SK-N-SH (cell line): ENCODE data around the gene EPB41L4A. TPM values are rescaled to one million over a fixed set of nuclear protein-coding genes. Genes with fewer than 3 reads are reported as not detected.

Source experiments
- CTCF ChIA-PET: fragments of 300-600, 350-600 bp; formaldehyde crosslinking; extraction: SDS; loops from one replicate; lab custom pipeline; 2021; lab: Yijun Ruan, JAX
- POLR2A ChIA-PET: fragments of 350-600 bp; sonication (Branson Sonifier 250); formaldehyde crosslinking; extraction: SDS; loops from one replicate; lab custom pipeline; 2020; ENCODE audit warnings: antibody characterized with exemption, inconsistent platforms; lab: Yijun Ruan, JAX
- DNase-seq: peaks from one replicate; pipeline ENCODE4 v3.0.0; 2012
- H2AFZ ChIP-seq: fragments of 200-600 bp; sonication (generic); 2 replicates; pipeline ENCODE4 v1.8.1; 2016; ENCODE audit warnings: antibody characterized with exemption, mild to moderate bottlenecking, low read depth
- H3F3A ChIP-seq: fragments of 200-600 bp; sonication (generic); replicated peaks from 2 replicates; pipeline ENCODE3; 2016; ENCODE audit warnings: antibody characterized with exemption, mild to moderate bottlenecking; ENCODE audit not compliant: insufficient read depth
- H3K27ac ChIP-seq, 2 experiments: fragments of 200-500 bp in 1 of 2; fragments of 200-600 bp in 1 of 2; sonication (Bioruptor generic) in 1 of 2; sonication (generic), shearing (Covaris generic) in 1 of 2; 2 replicates each; pipeline versions ENCODE4 v1.5.1 to v1.6.1; 2014 to 2016; ENCODE audit warnings: low read depth in 2 of 2, inconsistent platforms in 1 of 2, low read length in 1 of 2, mild to moderate bottlenecking in 1 of 2, mixed read lengths in 1 of 2
- H3K27me3 ChIP-seq: fragments of 200-600 bp; sonication (generic), shearing (Covaris generic); 2 replicates; pipeline ENCODE4 v1.6.1; 2016; ENCODE audit warnings: mixed run types; ENCODE audit not compliant: insufficient read depth
- H3K36me3 ChIP-seq, 2 experiments: fragments of 200-500 bp in 1 of 2; fragments of 200-600 bp in 1 of 2; sonication (Bioruptor generic) in 1 of 2; sonication (generic) in 1 of 2; replicated peaks in 1 of 2; 2 replicates each; pipeline versions ENCODE3 to v1.5.1; 2014 to 2016; ENCODE audit warnings: low read length in 1 of 2, mild to moderate bottlenecking in 1 of 2; ENCODE audit not compliant: insufficient read depth in 2 of 2, control insufficient read depth in 1 of 2
- H3K4me1 ChIP-seq, 2 experiments: fragments of 200-500 bp in 1 of 2; fragments of 200-600 bp in 1 of 2; sonication (Bioruptor generic) in 1 of 2; sonication (generic), shearing (Covaris generic) in 1 of 2; 2 replicates each; pipeline versions ENCODE4 v1.5.1 to v1.6.1; 2014 to 2016; ENCODE audit warnings: low read depth in 1 of 2, low read length in 1 of 2, mixed run types in 1 of 2; ENCODE audit not compliant: insufficient read depth in 2 of 2, control insufficient read depth in 1 of 2
- H3K4me2 ChIP-seq: fragments of 200-600 bp; sonication (generic), shearing (Covaris generic); 2 replicates; pipeline ENCODE4 v1.6.1; 2017; ENCODE audit warnings: mixed run types
- H3K4me3 ChIP-seq, 2 experiments: fragments of 200-500 bp in 1 of 2; fragments of 200-600 bp in 1 of 2; sonication (Bioruptor generic) in 1 of 2; sonication (generic), shearing (Covaris generic) in 1 of 2; 2 replicates each; pipeline versions ENCODE4 v1.5.1 to v1.8.1; 2014 to 2016; ENCODE audit warnings: low read depth in 2 of 2, inconsistent platforms in 1 of 2, low read length in 1 of 2, mild to moderate bottlenecking in 1 of 2, mixed read lengths in 1 of 2, moderate library complexity in 1 of 2
- H3K79me2 ChIP-seq: fragments of 200-600 bp; sonication (generic); 2 replicates; pipeline ENCODE4 v1.8.1; 2017; ENCODE audit warnings: mild to moderate bottlenecking; ENCODE audit not compliant: insufficient read depth
- H3K9ac ChIP-seq: fragments of 200-600 bp; sonication (generic); 2 replicates; pipeline ENCODE4 v1.6.1; 2017; ENCODE audit warnings: mixed run types
- H3K9me2 ChIP-seq: fragments of 200-600 bp; sonication (generic); 2 replicates; pipeline ENCODE4 v1.6.1; 2017; ENCODE audit warnings: mixed run types
- H3K9me3 ChIP-seq: fragments of 200-600 bp; sonication (generic); 2 replicates; pipeline ENCODE4 v1.6.1; 2017; ENCODE audit warnings: mixed run types, mild to moderate bottlenecking, moderate library complexity
- H4K20me1 ChIP-seq: fragments of 200-600 bp; sonication (generic); 2 replicates; pipeline ENCODE4 v1.6.1; 2017; ENCODE audit warnings: mild to moderate bottlenecking, mixed run types; ENCODE audit not compliant: insufficient read depth
- CHD2 ChIP-seq: fragments of 150-350 bp; IDR thresholded peaks from 2 replicates; pipeline ENCODE4 v1.6.1; 2018; ENCODE audit warnings: low read length; ENCODE audit not compliant: partially characterized antibody
- ELF1 ChIP-seq: IDR thresholded peaks from 2 replicates; pipeline ENCODE4 v1.4.0; 2012
- EP300 ChIP-seq, 2 experiments: IDR thresholded peaks; 2 replicates each; pipeline versions ENCODE4 v1.4.0 to v1.6.1; 2012; ENCODE audit warnings: borderline replicate concordance in 1 of 2, low read depth in 1 of 2, low read length in 1 of 2
- EZH2phosphoT487 ChIP-seq: fragments of 200-600 bp; sonication (generic); IDR thresholded peaks from 2 replicates; pipeline ENCODE4 v1.6.1; 2017; ENCODE audit warnings: low read depth, mixed run types, mild to moderate bottlenecking, antibody characterized with exemption, moderate library complexity, borderline replicate concordance
- FOSL2 ChIP-seq: IDR thresholded peaks from 2 replicates; pipeline ENCODE4 v1.4.0; 2012; ENCODE audit warnings: low read depth, mild to moderate bottlenecking, moderate library complexity, borderline replicate concordance
- GATA2 ChIP-seq: sonication (generic); formaldehyde crosslinking; IDR thresholded peaks from 2 replicates; pipeline ENCODE4 v1.5.0; 2020; ENCODE audit warnings: mild to moderate bottlenecking, missing genetic modification reagents
- MXI1 ChIP-seq: IDR thresholded peaks from 2 replicates; pipeline ENCODE4 v1.6.1; 2012; ENCODE audit warnings: mild to moderate bottlenecking, low read depth, low read length, improper control_type of control experiment
- NFIC ChIP-seq: IDR thresholded peaks from 2 replicates; pipeline ENCODE4 v1.4.0; 2012; ENCODE audit warnings: borderline replicate concordance
- NRF1 ChIP-seq: IDR thresholded peaks from 2 replicates; pipeline ENCODE4 v1.6.1; 2012; ENCODE audit warnings: low read depth, mild to moderate bottlenecking, low read length
- POLR2AphosphoS5 ChIP-seq: IDR thresholded peaks from 2 replicates; pipeline ENCODE4 v1.6.1; 2012; ENCODE audit warnings: low read depth, low read length
- RAD21 ChIP-seq: IDR thresholded peaks from 2 replicates; pipeline ENCODE4 v1.6.1; 2012; ENCODE audit warnings: mild to moderate bottlenecking, low read length
- RCOR1 ChIP-seq: fragments of 150-350 bp; IDR thresholded peaks from 2 replicates; pipeline ENCODE4 v1.6.1; 2017; ENCODE audit warnings: antibody characterized with exemption, low read length
- RXRA ChIP-seq: IDR thresholded peaks from 2 replicates; pipeline ENCODE4 v1.4.0; 2012; ENCODE audit warnings: low read depth, mild to moderate bottlenecking, borderline replicate concordance
- SMC3 ChIP-seq: IDR thresholded peaks from 2 replicates; pipeline ENCODE4 v1.6.1; 2012; ENCODE audit warnings: low read depth, low read length, improper control_type of control experiment
- TAF1 ChIP-seq: IDR thresholded peaks from 2 replicates; pipeline ENCODE4 v1.6.1; 2012; ENCODE audit warnings: low read depth, mild to moderate bottlenecking, low read length, moderate library complexity, borderline replicate concordance
- TCF12 ChIP-seq: IDR thresholded peaks from 2 replicates; pipeline ENCODE4 v1.4.0; 2012
- YY1 ChIP-seq: IDR thresholded peaks from 2 replicates; pipeline ENCODE4 v1.4.0; 2012; ENCODE audit warnings: low read depth, mild to moderate bottlenecking
- WGBS: methylation state at CpG from one replicate; pipeline ENCODE4 v1.1.6; 2017; ENCODE audit warnings: low lambda C conversion rate; 5-methylcytosine and 5-hydroxymethylcytosine counted together
- polyA plus RNA-seq, 3 experiments: library from polyadenylated mRNA; depleted of rRNA; stranded (reverse); fragments of >200 nt; gene quantifications; 2 replicates each; pipeline ENCODE4 v1.2.3, GENCODE V29; 2012
- TF ChIP-seq, protein P1 (sequence below): IDR thresholded peaks from 2 replicates; pipeline ENCODE4 v1.4.0; 2012; ENCODE audit warnings: low read depth, borderline replicate concordance
- TF ChIP-seq, protein P2 (sequence below): IDR thresholded peaks from 2 replicates; pipeline ENCODE4 v1.4.0; 2012; ENCODE audit warnings: low read depth
- TF ChIP-seq, protein P3 (sequence below): IDR thresholded peaks from 2 replicates; pipeline ENCODE4 v1.6.1; 2012; ENCODE audit warnings: mild to moderate bottlenecking, low read depth, low read length, moderate library complexity

The EPB41L4A gene
- polyA plus RNA-seq, 1 of the 3 experiments (the other 2 are of a cell fraction), result 0.07 TPM

DNA sequence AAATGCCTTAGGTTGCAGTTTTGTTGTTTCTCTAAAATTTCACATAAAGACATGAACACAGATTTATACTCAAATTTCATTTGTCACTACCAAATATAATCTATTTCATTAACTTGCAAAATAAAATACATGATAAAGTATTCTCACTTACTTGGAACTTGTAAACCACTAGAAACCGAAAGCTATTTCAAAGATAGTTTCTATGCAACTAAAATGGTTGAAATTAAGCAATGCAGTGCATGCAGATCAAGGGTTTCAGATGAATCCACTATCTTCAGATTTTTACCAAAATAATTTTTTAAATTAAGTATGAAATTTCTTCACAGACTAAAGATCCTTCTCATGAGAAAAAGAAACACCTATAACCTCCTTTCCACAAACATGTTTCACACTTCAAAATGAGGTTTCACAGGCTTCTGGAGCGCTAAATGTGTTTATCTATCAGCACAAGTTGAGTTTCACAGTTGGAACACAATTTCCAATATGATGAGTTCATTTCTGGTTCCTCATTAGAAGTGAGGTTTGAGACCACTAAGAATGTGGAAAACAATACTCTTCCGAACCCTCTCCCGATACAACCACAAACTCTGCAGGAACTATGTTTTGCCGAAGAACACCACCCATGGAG lies 63.9 kb downstream of the EPB41L4A start:
- Histone ChIP-seq H3K9me2 (no peaks in the 10 kb centered on the region), H3K9ac (no peak overlapping the region), H3F3A (no peaks in the 10 kb centered on the region), H3K36me3 (no peaks in the 10 kb centered on the region), H2AFZ (no peak overlapping the region), H3K9me3 (no peaks in the 10 kb centered on the region), H3K4me3 (no peak overlapping the region), H3K4me2 (no peak overlapping the region), H3K79me2 (no peaks in the 10 kb centered on the region), H3K27me3 (no peaks in the 10 kb centered on the region), H3K27ac (no peak overlapping the region), H4K20me1 (no peaks in the 10 kb centered on the region), H3K4me1 (no peaks in the 10 kb centered on the region)
- CTCF ChIA-PET, result no interaction called here
- TF ChIP-seq, protein P1, sequence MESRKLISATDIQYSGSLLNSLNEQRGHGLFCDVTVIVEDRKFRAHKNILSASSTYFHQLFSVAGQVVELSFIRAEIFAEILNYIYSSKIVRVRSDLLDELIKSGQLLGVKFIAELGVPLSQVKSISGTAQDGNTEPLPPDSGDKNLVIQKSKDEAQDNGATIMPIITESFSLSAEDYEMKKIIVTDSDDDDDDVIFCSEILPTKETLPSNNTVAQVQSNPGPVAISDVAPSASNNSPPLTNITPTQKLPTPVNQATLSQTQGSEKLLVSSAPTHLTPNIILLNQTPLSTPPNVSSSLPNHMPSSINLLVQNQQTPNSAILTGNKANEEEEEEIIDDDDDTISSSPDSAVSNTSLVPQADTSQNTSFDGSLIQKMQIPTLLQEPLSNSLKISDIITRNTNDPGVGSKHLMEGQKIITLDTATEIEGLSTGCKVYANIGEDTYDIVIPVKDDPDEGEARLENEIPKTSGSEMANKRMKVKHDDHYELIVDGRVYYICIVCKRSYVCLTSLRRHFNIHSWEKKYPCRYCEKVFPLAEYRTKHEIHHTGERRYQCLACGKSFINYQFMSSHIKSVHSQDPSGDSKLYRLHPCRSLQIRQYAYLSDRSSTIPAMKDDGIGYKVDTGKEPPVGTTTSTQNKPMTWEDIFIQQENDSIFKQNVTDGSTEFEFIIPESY, result no peak
- TF ChIP-seq, protein P2, sequence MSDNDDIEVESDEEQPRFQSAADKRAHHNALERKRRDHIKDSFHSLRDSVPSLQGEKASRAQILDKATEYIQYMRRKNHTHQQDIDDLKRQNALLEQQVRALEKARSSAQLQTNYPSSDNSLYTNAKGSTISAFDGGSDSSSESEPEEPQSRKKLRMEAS, result no peak
- TF ChIP-seq GATA2 (CRISPR knock-in tag), result no peak
- TF ChIP-seq NFIC, result no peak
- TF ChIP-seq RCOR1, result no peak
- TF ChIP-seq, protein P3, sequence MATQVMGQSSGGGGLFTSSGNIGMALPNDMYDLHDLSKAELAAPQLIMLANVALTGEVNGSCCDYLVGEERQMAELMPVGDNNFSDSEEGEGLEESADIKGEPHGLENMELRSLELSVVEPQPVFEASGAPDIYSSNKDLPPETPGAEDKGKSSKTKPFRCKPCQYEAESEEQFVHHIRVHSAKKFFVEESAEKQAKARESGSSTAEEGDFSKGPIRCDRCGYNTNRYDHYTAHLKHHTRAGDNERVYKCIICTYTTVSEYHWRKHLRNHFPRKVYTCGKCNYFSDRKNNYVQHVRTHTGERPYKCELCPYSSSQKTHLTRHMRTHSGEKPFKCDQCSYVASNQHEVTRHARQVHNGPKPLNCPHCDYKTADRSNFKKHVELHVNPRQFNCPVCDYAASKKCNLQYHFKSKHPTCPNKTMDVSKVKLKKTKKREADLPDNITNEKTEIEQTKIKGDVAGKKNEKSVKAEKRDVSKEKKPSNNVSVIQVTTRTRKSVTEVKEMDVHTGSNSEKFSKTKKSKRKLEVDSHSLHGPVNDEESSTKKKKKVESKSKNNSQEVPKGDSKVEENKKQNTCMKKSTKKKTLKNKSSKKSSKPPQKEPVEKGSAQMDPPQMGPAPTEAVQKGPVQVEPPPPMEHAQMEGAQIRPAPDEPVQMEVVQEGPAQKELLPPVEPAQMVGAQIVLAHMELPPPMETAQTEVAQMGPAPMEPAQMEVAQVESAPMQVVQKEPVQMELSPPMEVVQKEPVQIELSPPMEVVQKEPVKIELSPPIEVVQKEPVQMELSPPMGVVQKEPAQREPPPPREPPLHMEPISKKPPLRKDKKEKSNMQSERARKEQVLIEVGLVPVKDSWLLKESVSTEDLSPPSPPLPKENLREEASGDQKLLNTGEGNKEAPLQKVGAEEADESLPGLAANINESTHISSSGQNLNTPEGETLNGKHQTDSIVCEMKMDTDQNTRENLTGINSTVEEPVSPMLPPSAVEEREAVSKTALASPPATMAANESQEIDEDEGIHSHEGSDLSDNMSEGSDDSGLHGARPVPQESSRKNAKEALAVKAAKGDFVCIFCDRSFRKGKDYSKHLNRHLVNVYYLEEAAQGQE, result no peak
- TF ChIP-seq FOSL2, result no peak
- TF ChIP-seq YY1, result no peak
- 76% methylated on average over 5 of the region's 5 CpGs for WGBS
- POLR2A ChIA-PET, result no interaction called here
- no peak for DNase-seq

DNA sequence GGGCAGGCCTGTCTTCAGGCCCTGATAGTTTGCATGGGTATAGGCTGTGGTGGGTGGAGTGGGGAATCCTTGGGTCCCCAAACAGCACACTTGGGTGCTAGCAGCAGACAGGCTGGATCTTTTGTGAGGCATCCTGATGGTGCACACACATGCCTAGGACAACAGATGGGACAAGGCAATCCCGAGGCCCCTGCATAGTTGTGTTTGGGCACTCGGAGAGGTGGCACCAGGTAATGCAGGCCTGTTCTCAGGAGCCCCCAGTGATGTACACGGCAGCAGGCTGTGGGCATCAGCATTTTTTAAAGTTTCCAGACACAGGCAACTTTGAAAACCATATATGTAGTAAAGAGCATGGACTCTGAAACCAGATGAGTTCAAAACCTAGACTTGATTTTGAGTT lies 65.4 kb downstream of the EPB41L4A start:
- DNase-seq, result no peak
- no peaks in the 10 kb centered on the region for H3K9me2 ChIP-seq
- H3K79me2 ChIP-seq, result no peaks in the 10 kb centered on the region
- H3K36me3 ChIP-seq, result no peaks in the 10 kb centered on the region
- H4K20me1 ChIP-seq, result no peaks in the 10 kb centered on the region
- no peak overlapping the region for H3K27ac ChIP-seq
- 15% methylated on average over 3 of the region's 3 CpGs for WGBS
- no peaks in the 10 kb centered on the region for H3K4me1 ChIP-seq
- H3K4me2 ChIP-seq, result no peak overlapping the region
- H3K4me3 ChIP-seq, result no peak overlapping the region
- H3K9ac ChIP-seq, result no peak overlapping the region
- CTCF ChIA-PET, result no interaction called here
- POLR2A ChIA-PET, result no interaction called here
- no peak overlapping the region for H2AFZ ChIP-seq
- no peaks in the 10 kb centered on the region for H3K27me3 ChIP-seq
- H3F3A ChIP-seq, result no peaks in the 10 kb centered on the region
- H3K9me3 ChIP-seq, result no peaks in the 10 kb centered on the region
- TF ChIP-seq EP300 (IDR thresholded peaks at IDR 0.05; ENCODE audit: borderline replicate concordance in 1 of 2, low read depth in 1 of 2, low read length in 1 of 2) (no peak), POLR2AphosphoS5 (no peak), TCF12 (no peak), NFIC (no peak), GATA2 (CRISPR knock-in tag) (no peak), RAD21 (no peak), SMC3 (no peak), RXRA (no peak), TAF1 (no peak), MXI1 (no peak), ELF1 (no peak), EZH2phosphoT487 (no peak), NRF1 (no peak), CHD2 (no peak)
- TF ChIP-seq, protein P1, result no peak
